Vagina (tissue), 2 donors: ENCODE measurements around the gene CEND1. TPM values are rescaled to one million over a fixed set of nuclear protein-coding genes. Genes with fewer than 3 reads are reported as not detected.

ENCODE experiments used
- DNase-seq, 2 donors: peaks; one replicate each; pipeline ENCODE4 v3.0.0-alpha.2; 2017; ENCODE audit errors: extremely low spot score in 2 of 2
- H3K27ac ChIP-seq: fragments of 200-600 bp; sonication (generic); one replicate; pipeline ENCODE4 v1.5.1; 2019
- H3K27me3 ChIP-seq: fragments of 200-600 bp; sonication (generic); one replicate; pipeline ENCODE4 v1.5.1; 2019
- H3K36me3 ChIP-seq, 2 donors: fragments of 200-600 bp; sonication (generic); one replicate each; pipeline ENCODE4 v1.5.1; 2017 to 2019
- H3K4me1 ChIP-seq: fragments of 200-600 bp; sonication (generic); one replicate; pipeline ENCODE4 v1.5.1; 2019
- H3K4me3 ChIP-seq, 2 donors: fragments of 200-600 bp; sonication (generic); 1 replicate in 1 of 2; 2 replicates in 1 of 2; pipeline ENCODE4 v1.5.1; 2016 to 2019
- H3K9me3 ChIP-seq: fragments of 200-600 bp; sonication (generic); one replicate; pipeline ENCODE4 v1.5.1; 2019
- CTCF ChIP-seq, 3 experiments: fragments of 450-650 bp in 2 of 3; fragments of 200-600 bp in 1 of 3; sonication (generic) in 1 of 3; IDR thresholded peaks; one replicate each; pipeline ENCODE4 v1.5.1; 2017 to 2019; ENCODE audit warnings: antibody characterized with exemption in 3 of 3, mild to moderate bottlenecking in 2 of 3, moderate library complexity in 2 of 3
- POLR2A ChIP-seq, 2 donors: fragments of 450-650 bp; IDR thresholded peaks; one replicate each; pipeline ENCODE4 v1.6.1; 2017; ENCODE audit warnings: antibody characterized with exemption in 2 of 2, mild to moderate bottlenecking in 2 of 2, moderate library complexity in 2 of 2
- POLR2AphosphoS5 ChIP-seq, 2 donors: sonication (generic); formaldehyde crosslinking; IDR thresholded peaks; one replicate each; pipeline ENCODE4 v1.9.0; 2017; ENCODE audit warnings: antibody characterized with exemption in 2 of 2, mild to moderate bottlenecking in 2 of 2, low read depth in 1 of 2; ENCODE audit not compliant: insufficient read depth in 1 of 2
- intact Hi-C: fragments of 100-400 bp; cut with DNase I; formaldehyde crosslinking; loops from one replicate; pipeline ENCODE4 v1.15.1; 2023
- total RNA-seq: library from RNA; depleted of rRNA; stranded (reverse); fragments of >200 nt; gene quantifications from one replicate; pipeline ENCODE4 v1.2.3, GENCODE V29; 2016

The CEND1 gene
- total RNA-seq, 1 donor from 2014 or later, result 1.7 TPM

GRCh38 chr11:825366-826226 is 35.7 kb upstream of the CEND1 start:
- no peak overlapping the region for H3K27ac ChIP-seq
- H3K4me1 ChIP-seq, result peaks cover 59% of the 10 kb centered on the region
- no peak for DNase-seq
- H3K27me3 ChIP-seq, result no peaks in the 10 kb centered on the region
- no peak overlapping the region for H3K4me3 ChIP-seq
- intact Hi-C loops, result no loop called here
- TF ChIP-seq POLR2A (IDR thresholded peaks at IDR 0.05) (no peak), POLR2AphosphoS5 (IDR thresholded peaks at IDR 0.05; ENCODE audit: insufficient read depth in 1 of 2, low read depth in 1 of 2) (no peak), CTCF (IDR thresholded peaks at IDR 0.05) (no peak)
- H3K9me3 ChIP-seq, result no peaks in the 10 kb centered on the region
- peaks cover 0 to 28% of the 10 kb centered on the region in 2 donors for H3K36me3 ChIP-seq

DNA sequence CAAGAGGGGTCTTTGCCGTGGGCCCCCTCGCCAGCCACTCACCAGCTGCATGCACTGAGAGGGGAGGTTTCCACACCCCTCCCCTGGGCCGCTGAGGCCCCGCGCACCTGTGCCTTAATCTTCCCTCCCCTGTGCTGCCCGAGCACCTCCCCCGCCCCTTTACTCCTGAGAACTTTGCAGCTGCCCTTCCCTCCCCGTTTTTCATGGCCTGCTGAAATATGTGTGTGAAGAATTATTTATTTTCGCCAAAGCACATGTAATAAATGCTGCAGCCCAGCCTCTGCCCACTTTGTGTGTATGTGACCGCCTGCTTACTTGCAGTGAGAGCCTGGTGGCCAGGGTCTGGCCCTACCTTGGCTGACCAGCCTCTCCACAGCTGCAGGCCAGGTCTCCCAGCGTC is 35.1 kb upstream of the CEND1 start:
- intact Hi-C loops, result no loop called here
- peaks cover 58% of the 10 kb centered on the region for H3K4me1 ChIP-seq
- no peaks in the 10 kb centered on the region for H3K9me3 ChIP-seq
- TF ChIP-seq CTCF (IDR thresholded peaks at IDR 0.05) (no peak), POLR2AphosphoS5 (IDR thresholded peaks at IDR 0.05; ENCODE audit: insufficient read depth in 1 of 2, low read depth in 1 of 2) (no peak), POLR2A (IDR thresholded peaks at IDR 0.05) (no peak)
- H3K36me3 ChIP-seq, result peaks cover 0 to 28% of the 10 kb centered on the region in 2 donors
- H3K27ac ChIP-seq, result no peak overlapping the region
- no peak for DNase-seq
- no peaks in the 10 kb centered on the region for H3K27me3 ChIP-seq
- no peak overlapping the region for H3K4me3 ChIP-seq

DNA sequence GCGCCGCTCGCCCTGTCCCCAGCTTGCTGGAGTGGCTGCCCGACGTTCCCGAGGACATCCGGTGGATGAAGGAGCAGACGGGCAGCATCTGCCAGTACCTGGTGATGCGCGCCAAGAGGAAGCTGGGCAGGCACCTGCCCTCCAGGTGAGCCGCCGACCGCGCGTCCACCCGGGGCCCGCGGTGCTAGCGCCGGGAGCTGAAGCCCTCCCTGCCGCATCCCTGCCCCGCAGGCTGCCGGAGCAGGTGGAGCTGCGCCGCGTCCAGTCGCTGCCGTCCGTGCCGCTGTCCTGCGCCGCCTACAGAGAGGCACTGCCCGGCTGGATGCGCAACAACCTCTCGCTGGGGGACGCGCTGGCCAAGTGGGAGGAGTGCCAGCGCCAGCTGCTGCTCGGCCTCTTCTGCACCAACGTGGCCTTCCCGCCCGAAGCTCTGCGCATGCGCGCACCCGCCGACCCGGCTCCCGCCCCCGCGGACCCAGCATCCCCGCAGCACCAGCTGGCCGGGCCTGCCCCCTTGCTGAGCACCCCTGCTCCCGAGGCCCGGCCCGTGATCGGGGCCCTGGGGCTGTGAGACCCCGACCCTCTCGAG is 34.5 kb upstream of the CEND1 start:
- Histone ChIP-seq H3K4me1 (peaks cover 52% of the 10 kb centered on the region), H3K27ac (no peak overlapping the region), H3K27me3 (no peaks in the 10 kb centered on the region), H3K9me3 (no peaks in the 10 kb centered on the region), H3K4me3 (no peak overlapping the region), H3K36me3 (peaks cover 0 to 28% of the 10 kb centered on the region in 2 donors)
- intact Hi-C loops, result no loop called here
- no peak for TF ChIP-seq POLR2A (IDR thresholded peaks at IDR 0.05)
- no peak for TF ChIP-seq CTCF (IDR thresholded peaks at IDR 0.05)
- TF ChIP-seq POLR2AphosphoS5 (IDR thresholded peaks at IDR 0.05; ENCODE audit: insufficient read depth in 1 of 2, low read depth in 1 of 2), result no peak
- no peak for DNase-seq

DNA sequence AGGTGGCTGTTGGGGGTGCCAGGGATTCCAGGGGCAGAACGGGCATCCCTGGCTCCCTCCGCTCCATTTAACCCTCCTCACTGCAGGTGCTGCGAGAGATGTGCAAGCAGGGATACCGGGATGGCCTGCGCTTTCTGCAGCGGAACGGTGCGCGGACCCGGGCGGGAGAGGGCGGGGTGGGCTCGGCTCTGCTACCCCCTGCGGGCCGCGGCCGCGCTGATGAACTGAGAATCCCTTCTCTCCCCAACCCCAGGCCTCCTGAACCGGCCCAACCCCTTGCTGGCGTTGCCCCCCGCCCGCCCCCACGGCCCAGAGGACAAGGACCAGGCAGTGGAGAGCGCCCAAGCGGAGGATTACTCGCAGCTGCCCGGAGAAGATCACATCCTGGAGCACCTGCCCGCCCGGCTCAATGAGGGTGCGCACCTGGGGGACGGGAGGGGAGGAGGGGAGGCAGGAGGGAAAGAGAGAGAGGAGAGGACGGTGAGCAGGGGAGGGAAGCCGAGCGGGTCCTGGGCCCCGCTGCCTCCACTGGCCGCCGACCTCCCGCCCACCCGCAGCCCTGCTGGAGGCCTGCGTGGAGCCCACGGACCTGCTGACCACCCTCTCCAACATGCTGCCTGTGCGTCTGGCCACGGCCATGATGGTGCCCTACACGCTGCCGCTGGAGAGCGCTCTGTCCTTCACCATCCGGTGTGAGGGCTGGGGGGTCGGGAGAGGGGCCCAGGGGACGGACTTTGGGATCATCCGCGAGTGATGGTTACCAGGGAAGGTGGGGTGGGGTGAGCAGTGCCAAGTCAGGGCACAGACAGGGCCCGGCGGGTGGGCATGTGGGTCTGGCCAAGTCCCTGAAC is 33.8 kb upstream of the CEND1 start:
- intact Hi-C loops, result no loop called here
- Histone ChIP-seq H3K9me3 (no peaks in the 10 kb centered on the region), H3K36me3 (peaks cover 0 to 28% of the 10 kb centered on the region in 2 donors), H3K4me3 (no peak overlapping the region), H3K4me1 (peaks cover 50% of the 10 kb centered on the region), H3K27ac (no peak overlapping the region), H3K27me3 (no peaks in the 10 kb centered on the region)
- no peak for DNase-seq
- no peak for TF ChIP-seq CTCF (IDR thresholded peaks at IDR 0.05)
- no peak for TF ChIP-seq POLR2A (IDR thresholded peaks at IDR 0.05)
- TF ChIP-seq POLR2AphosphoS5 (IDR thresholded peaks at IDR 0.05; ENCODE audit: insufficient read depth in 1 of 2, low read depth in 1 of 2), result no peak
